ENCODE results near the gene PI4K2B. TPM values are rescaled to one million over a fixed set of nuclear protein-coding genes. Genes with fewer than 3 reads are reported as not detected.

PI4K2B gene
- total and polyA plus RNA-seq, 2 of the 8 experiments (the other 6 are each of a cell fraction or from before 2014, with no cell fraction given), result 3.0 to 16.2 TPM

GRCh38 chr4:25213347-25213979, 20.4 kb upstream of the PI4K2B start (continued):
- TF ChIP-seq CHD7 (IDR thresholded peaks at IDR 0.05; ENCODE audit: insufficient replicate concordance, low read length) (no peak), NANOG (IDR thresholded peaks at IDR 0.05; ENCODE audit: insufficient read depth, low read depth, low read length, poor library complexity, severe bottlenecking) (no peak), SIN3A (conservative IDR thresholded peaks at IDR 0.05 in 1 of 2, IDR thresholded peaks at IDR 0.05 in 1 of 2; ENCODE audit: low read depth in 1 of 2, low read length in 2 of 2) (no peak), ATF2 (IDR thresholded peaks at IDR 0.05; ENCODE audit: low read length) (no peak), NRF1 (IDR thresholded peaks at IDR 0.05; ENCODE audit: low read depth, low read length) (no peak), GTF2F1 (IDR thresholded peaks at IDR 0.05; ENCODE audit: borderline replicate concordance, low read depth, low read length) (no peak), TEAD4 (IDR thresholded peaks at IDR 0.05; ENCODE audit: low read depth, low read length) (no peak), BACH1 (IDR thresholded peaks at IDR 0.05; ENCODE audit: low read length) (no peak)

All from H1 (cell line).